Measurements from ENCODE around the gene GOLT1A. TPM values are rescaled to one million over a fixed set of nuclear protein-coding genes. Genes with fewer than 3 reads are reported as not detected.

Gene GOLT1A
- total RNA-seq, 1 experiment from 2014 or later, result not detected

DNA sequence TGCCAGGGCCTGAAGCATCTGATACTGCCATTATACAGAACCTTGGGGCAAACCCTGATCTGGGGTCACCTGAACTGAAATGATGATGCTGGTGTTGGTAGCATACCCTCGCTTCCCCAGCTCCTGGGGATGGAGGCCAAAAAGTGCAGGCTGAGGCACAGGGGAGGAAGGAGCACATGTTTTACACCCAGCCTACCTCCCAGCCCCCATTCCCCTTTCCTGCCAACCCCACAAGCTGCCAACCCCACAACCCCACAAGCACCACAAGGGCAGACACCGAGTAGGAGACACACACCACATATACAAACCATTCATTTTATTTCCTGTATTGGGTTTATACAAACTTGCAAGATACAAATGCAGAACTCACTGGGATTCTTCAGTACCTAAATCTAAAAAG lies 4.8 kb upstream of the GOLT1A start:
- no peak for DNase-seq (ENCODE audit: low spot score)

DNA sequence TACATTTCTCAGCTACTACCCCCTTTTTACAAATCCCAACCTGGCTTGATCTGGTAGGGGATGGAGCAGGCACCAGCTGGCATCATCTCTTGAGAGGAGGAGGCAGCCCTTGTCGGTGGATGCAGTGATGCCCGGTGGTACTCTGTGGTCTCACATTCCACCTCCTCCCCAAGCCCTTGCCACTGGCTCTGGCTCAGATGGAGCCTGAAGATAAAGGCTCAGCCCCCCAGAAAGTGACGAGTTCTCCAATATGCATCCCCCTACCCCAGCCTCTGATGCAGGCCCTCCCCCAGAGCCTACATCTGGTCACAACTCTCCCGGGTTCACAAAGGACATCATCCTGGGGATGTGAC lies 3.8 kb upstream of the GOLT1A start:
- no peaks in the 10 kb centered on the region for H3K27me3 ChIP-seq (replicated peaks; ENCODE audit: insufficient read depth, low read depth, low read length, poor library complexity)
- TF ChIP-seq, protein P1, sequence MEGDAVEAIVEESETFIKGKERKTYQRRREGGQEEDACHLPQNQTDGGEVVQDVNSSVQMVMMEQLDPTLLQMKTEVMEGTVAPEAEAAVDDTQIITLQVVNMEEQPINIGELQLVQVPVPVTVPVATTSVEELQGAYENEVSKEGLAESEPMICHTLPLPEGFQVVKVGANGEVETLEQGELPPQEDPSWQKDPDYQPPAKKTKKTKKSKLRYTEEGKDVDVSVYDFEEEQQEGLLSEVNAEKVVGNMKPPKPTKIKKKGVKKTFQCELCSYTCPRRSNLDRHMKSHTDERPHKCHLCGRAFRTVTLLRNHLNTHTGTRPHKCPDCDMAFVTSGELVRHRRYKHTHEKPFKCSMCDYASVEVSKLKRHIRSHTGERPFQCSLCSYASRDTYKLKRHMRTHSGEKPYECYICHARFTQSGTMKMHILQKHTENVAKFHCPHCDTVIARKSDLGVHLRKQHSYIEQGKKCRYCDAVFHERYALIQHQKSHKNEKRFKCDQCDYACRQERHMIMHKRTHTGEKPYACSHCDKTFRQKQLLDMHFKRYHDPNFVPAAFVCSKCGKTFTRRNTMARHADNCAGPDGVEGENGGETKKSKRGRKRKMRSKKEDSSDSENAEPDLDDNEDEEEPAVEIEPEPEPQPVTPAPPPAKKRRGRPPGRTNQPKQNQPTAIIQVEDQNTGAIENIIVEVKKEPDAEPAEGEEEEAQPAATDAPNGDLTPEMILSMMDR (conservative IDR thresholded peaks at IDR 0.05; ENCODE audit: low read depth, low read length), result no peak
- no peak for TF ChIP-seq EZH2 (IDR thresholded peaks at IDR 0.05; ENCODE audit: borderline replicate concordance, low read depth, low read length, poor library complexity, severe bottlenecking)
- H3K27ac ChIP-seq (ENCODE audit: low read depth, low read length, poor library complexity, severe bottlenecking), result no peak overlapping the region
- H3K4me1 ChIP-seq (ENCODE audit: insufficient read depth, low read length, poor library complexity, severe bottlenecking), result peaks cover 7% of the 10 kb centered on the region
- ChIA-PET POLR2A (ENCODE audit: low non-redundant PET) (interaction anchor here (0.6 kb wide), 1 partner anchor 278 kb away, joined by 6 read pairs; no protein-coding TSS in a partner anchor), CTCF (no interaction called here)
- no TSS peak for BruUV-seq (replicated peaks)
- no peak for DNase-seq (ENCODE audit: low spot score)
- no peaks in the 10 kb centered on the region for H3K9me3 ChIP-seq (ENCODE audit: low read depth, low read length, poor library complexity, severe bottlenecking)
- no peaks in the 10 kb centered on the region for H3K36me3 ChIP-seq (ENCODE audit: insufficient read depth, low read length, poor library complexity, severe bottlenecking)
- intact Hi-C loops (cut with micrococcal nuclease; ENCODE audit: unreplicated experiment), result no loop called here
- no peak overlapping the region for H3K4me3 ChIP-seq (ENCODE audit: low read depth, low read length, poor library complexity, severe bottlenecking)

More for the DNA sequence above, 4.8 kb upstream of the GOLT1A start:
- Histone ChIP-seq H3K36me3 (ENCODE audit: insufficient read depth, low read length, poor library complexity, severe bottlenecking) (no peaks in the 10 kb centered on the region), H3K27me3 (replicated peaks; ENCODE audit: insufficient read depth, low read depth, low read length, poor library complexity) (no peaks in the 10 kb centered on the region), H3K9me3 (ENCODE audit: low read depth, low read length, poor library complexity, severe bottlenecking) (no peaks in the 10 kb centered on the region), H3K4me3 (ENCODE audit: low read depth, low read length, poor library complexity, severe bottlenecking) (no peak overlapping the region), H3K4me1 (ENCODE audit: insufficient read depth, low read length, poor library complexity, severe bottlenecking) (peaks cover 6% of the 10 kb centered on the region), H3K27ac (ENCODE audit: low read depth, low read length, poor library complexity, severe bottlenecking) (no peak overlapping the region)
- ChIA-PET POLR2A (ENCODE audit: low non-redundant PET) (no interaction called here), CTCF (no interaction called here)
- intact Hi-C loops (cut with micrococcal nuclease; ENCODE audit: unreplicated experiment), result no loop called here
- TF ChIP-seq, protein P1 (conservative IDR thresholded peaks at IDR 0.05; ENCODE audit: low read depth, low read length), result no peak
- TF ChIP-seq EZH2 (IDR thresholded peaks at IDR 0.05; ENCODE audit: borderline replicate concordance, low read depth, low read length, poor library complexity, severe bottlenecking), result no peak
- BruUV-seq (replicated peaks), result no TSS peak

DNA sequence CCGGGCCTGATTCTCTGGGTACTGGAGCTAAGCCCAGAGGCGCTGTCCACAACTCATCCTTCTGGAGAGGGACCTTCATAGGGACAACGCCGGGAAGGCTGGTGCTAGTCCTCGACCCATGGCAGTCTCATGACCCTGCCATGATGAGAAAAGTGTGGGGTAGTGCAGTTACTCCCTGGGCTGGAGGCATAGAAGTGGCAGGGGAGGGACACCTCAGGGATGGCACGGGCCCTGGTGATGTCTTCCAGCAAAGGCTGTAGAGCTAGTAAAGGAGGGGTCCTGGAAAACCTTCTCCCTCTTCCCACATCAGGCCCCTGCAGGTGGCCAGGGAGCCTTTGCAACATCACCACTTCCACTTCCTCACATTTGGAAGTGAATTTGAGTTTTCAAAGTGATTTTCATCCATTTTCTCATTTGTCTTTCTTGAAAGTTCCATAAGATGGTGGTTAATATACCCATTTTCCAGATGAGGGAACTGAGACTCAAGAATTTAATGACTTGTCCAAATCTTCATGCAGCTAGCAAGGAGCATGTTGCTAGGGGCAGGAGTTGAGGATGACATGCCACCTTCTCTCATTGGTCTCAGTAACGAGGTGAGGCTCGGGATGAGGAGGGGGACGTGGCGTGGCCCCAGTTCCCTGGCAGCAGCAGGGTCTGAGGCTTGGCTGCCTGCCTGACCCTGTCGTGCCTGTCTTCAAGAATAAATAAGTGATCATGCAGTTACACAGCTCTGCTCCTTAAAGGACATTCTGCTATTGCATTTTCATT lies 3.3 kb upstream of the GOLT1A start:
- ChIA-PET CTCF (no interaction called here), POLR2A (ENCODE audit: low non-redundant PET) (interaction anchor here (0.6 kb wide), 1 partner anchor 279 kb away, joined by 6 read pairs; no protein-coding TSS in a partner anchor)
- H3K4me3 ChIP-seq (ENCODE audit: low read depth, low read length, poor library complexity, severe bottlenecking), result no peak overlapping the region
- TF ChIP-seq, protein P1 (conservative IDR thresholded peaks at IDR 0.05; ENCODE audit: low read depth, low read length), result no peak
- TF ChIP-seq EZH2 (IDR thresholded peaks at IDR 0.05; ENCODE audit: borderline replicate concordance, low read depth, low read length, poor library complexity, severe bottlenecking), result no peak
- H3K27ac ChIP-seq (ENCODE audit: low read depth, low read length, poor library complexity, severe bottlenecking), result no peak overlapping the region
- no peaks in the 10 kb centered on the region for H3K9me3 ChIP-seq (ENCODE audit: low read depth, low read length, poor library complexity, severe bottlenecking)
- intact Hi-C loops (cut with micrococcal nuclease; ENCODE audit: unreplicated experiment), result no loop called here
- DNase-seq (ENCODE audit: low spot score), result no peak
- no peaks in the 10 kb centered on the region for H3K27me3 ChIP-seq (replicated peaks; ENCODE audit: insufficient read depth, low read depth, low read length, poor library complexity)
- no peaks in the 10 kb centered on the region for H3K36me3 ChIP-seq (ENCODE audit: insufficient read depth, low read length, poor library complexity, severe bottlenecking)
- no TSS peak for BruUV-seq (replicated peaks)
- H3K4me1 ChIP-seq (ENCODE audit: insufficient read depth, low read length, poor library complexity, severe bottlenecking), result peaks cover 7% of the 10 kb centered on the region
